GM21737 (cell line): ENCODE results near the gene ZNF521.

Experiments
- ATAC-seq: cut with Tn5 transposase; IDR thresholded peaks from one replicate; pipeline ENCODE4 v1.9.1; 2021; ENCODE audit warnings: mild to moderate bottlenecking, moderate library complexity; ENCODE audit not compliant: unreplicated experiment

ZNF521 gene

GRCh38 chr18:25253779-25254178 is 98.2 kb downstream of the ZNF521 start:
- no peak for ATAC-seq

DNA sequence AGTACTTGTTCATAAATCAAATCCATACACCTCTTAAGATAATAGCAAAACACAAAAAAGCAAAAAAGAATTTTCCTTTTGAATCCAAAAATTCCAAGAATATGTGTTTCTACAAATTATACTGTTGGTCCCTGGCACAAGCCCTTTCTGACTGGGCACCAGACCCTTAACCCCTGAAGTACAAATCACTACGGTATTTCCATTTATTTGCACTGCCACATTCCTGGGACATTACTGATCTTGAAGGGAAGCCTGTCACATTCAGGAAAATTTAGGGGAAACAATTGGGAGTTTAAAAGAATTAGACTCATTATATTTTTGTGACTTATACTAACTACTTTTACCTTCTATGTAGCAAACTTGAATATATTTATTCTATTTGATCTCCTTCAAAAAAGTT is 98.8 kb downstream of the ZNF521 start:
- no peak for ATAC-seq

DNA sequence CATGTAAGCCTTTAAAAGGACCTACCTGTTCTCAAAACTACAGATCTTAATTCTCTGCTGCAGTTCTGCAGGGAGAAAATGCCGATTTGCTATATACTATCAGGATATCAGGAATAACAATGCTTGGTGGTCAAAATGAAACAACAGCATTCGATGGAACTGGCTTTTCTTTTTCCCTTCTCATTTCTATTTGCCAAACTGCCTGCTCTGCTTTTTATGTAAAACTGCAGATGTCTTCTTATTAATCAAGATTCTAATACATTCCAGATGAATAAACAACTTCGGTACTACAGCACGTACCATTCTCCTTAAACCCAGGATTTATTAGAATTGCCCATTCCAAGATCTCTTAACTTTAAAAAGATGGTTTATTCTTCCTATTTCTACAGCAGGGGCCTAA is 100.9 kb downstream of the ZNF521 start:
- no peak for ATAC-seq

DNA sequence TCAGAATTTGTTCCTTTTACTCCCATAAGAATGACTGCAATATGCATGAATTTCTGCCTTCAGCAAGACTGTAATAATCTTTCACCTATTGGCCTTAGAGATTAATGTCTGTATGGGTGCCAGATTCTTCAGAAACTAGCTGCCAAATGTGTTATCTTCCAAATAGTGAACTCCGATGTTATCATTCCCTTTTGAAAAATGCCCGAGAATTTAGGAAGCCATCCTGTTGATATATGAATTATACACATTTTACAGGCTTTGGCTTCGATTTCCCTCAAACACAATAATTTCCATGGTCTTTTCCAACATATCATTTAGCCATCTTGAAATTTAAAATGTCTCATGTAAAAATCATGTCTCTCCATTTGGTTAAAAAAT is 101.5 kb downstream of the ZNF521 start:
- ATAC-seq: no peak

DNA sequence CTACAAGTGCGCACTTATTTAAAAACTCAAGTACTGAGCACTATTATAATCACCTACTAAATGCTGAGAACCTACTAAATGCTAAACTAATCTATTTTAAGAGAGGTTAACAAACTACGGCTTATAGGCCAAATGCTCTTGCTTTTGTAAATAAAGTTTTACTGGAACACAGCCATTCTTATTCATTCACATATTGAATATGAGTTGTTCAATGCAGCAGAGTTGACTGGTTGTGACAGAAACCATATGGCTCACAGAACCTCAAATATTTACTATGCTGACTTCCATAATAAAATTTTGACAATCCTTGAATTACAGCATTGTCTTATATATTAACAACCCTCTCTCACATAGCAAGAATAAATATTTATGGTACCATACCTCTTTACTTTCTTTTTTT is 103.2 kb downstream of the ZNF521 start:
- no peak for ATAC-seq

DNA sequence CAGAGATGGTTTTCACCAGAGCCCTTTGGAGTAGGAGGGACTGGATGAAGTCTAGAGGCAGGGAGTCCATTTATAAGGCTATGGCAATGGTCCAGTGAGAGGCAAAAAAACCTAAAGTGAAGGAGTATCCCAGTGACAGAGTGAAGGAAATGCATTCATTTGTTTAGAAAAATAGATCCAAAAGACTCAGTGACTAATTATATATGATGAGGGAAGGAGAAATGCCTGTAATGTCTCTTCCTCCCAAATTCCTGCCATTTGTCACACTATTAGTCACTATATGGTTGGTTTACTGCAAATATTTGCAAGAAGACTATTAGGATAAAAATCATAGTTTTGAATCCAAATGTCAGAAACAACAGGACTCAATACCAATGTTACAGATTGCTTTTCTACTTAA is 104.2 kb downstream of the ZNF521 start:
- ATAC-seq: no peak

GRCh38 chr18:25244924-25245698 is 106.9 kb downstream of the ZNF521 start:
- ATAC-seq: no peak

DNA sequence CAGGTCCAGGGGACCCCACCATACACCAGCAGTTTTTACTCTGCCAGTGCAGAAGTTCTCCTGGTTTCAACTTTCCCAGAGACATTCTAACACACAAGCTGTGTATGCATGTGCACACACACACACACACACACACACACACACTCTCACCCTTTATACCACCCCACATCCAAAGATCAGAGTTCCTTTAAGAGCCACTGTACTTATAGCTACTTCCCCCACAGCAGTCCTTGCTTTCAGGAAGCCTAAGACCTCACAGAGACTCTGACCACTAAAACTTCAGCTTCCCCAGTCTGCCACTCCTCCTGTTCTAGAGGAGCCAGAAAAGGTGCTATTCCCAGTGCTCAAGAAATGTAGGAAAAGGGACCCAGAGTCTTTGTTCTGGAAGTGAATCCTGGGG is 107.8 kb downstream of the ZNF521 start:
- no peak for ATAC-seq

- ATAC-seq: no peak
These were observed 108.2 kb downstream of the ZNF521 start for GRCh38 chr18:25243754-25244153.

DNA sequence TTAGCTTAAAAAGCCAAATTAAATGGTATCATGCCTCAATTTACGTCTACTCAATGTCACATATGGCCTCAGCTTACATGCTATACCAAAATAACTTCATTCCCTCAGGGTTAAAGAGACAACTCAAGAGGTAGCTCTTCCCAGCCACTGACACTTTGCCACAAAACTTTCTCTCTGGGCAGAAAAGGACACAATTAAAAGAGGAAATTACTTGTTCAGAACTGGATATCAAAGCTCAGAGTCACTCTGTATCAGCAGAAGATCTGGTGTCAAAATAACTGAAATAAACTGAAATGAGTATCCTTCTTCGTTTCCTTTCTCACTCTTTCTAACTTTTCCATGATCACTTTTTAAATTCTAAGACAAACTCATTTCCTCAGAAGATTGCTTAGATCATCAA is 108.7 kb downstream of the ZNF521 start:
- no peak for ATAC-seq

- no peak for ATAC-seq
These were observed 111.6 kb downstream of the ZNF521 start for GRCh38 chr18:25240420-25240770.

GRCh38 chr18:25239581-25240419 is 112.2 kb downstream of the ZNF521 start:
- ATAC-seq: no peak

DNA sequence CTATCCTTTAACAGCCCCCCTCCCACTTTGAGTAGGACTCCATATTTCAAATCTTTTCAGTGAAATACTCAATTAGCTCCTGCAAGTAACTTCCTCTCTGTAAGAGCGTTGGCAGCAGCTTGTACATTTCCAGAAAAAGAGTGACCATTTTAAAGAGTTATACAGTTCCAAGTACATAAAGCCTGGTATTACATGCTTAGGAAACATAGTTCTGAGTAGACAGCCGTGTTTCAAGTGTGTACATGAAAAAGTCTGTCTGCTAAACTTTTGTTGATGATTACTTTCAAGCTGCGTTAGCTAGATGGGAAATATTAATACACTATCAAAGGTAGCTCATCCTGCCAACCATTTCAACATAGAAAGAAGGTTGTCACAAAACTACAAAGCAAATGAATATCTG is 112.8 kb downstream of the ZNF521 start:
- ATAC-seq: no peak

GRCh38 chr18:25237571-25238267 is 114.2 kb downstream of the ZNF521 start:
- no peak for ATAC-seq

DNA sequence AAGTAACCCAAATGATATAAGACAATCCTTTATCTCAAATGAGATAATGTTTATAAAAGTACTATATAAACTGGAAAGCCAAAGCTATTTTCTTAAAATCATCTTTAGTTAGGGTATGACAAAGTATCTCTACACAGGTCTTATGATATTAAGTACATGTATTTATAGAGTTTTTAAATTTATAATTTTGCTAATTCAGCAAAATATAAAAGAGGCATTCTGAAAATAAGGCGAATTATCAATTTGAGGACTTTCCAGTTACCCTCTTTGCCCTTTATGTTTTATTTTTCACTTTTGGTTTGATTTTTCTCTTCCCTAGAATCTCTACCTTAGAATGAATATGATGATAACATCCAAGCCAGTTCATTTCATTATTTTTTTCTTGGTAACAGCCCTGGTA is 115.2 kb downstream of the ZNF521 start:
- ATAC-seq: no peak

DNA sequence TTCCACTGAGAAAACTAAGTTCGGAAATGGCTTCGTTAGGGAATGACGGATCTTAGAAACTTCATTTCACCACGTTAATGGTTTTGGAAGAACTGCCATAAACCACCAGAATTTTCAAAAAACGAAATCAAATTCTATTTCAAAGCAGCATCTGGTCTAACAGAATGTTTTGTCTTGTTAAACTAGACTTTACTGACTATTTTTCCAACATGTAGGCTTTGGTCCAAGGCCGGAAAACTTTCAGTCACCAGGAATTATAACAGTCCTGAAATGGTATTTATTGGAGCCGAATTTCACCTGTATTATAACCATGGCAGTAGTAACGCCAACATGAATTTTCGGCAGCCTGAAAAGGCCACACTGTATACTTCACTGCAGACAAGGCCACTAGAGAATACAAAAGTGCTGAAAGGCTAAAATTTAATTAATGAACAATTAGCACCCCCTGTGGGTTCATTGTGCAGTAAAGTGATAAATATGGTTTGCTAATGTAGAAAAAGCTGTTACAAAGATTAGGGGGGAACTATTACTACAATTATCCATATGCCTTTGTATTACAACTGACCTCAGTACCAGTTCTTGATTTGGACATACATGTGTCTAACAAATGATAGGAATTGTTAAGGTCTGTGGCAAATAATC is 116.4 kb downstream of the ZNF521 start:
- no peak for ATAC-seq

DNA sequence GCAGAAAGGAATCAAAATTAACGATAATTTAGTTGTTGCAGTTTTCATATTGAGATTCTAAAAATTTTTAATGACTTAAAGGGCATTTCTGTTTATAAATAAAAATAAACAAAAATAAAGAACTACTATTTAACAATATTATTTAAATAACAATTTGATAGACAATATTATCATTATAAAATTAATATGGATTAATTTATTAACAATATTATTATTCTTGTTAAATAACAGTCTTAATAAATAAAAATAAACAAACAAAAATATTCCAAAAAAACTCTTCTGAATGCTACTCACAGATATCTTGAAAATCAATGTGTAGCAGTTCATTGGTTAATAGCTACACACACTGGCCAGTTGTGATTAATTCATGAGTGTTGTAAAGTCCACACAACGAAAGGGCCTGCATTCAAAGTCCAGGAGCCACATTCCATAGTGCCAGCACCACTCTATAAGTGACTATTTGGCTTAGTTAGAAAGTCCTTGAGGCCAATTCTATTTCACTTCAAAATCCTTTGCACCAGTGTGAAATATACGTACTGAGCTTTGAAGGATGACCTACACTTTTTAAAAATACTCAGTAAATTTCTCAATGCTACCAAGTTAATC is 117.1 kb downstream of the ZNF521 start:
- ATAC-seq: no peak

DNA sequence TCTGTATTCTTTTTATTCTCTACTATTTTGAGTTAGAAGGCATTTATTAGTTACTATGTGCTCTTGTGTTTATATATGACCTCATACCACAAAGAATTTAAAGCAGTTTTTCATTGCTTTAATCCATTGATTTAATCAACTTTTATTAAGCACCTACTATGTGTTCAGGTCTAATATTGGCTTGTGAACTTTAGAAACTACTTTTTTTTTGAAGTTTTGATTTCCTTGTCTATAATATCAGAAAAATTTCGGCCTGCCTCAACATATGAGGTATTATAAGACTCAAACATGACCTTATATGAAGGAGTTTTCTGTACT is 117.7 kb downstream of the ZNF521 start:
- no peak for ATAC-seq

GRCh38 chr18:25233528-25234321 is 118.2 kb downstream of the ZNF521 start:
- ATAC-seq: no peak

- no peak for ATAC-seq
These were observed 120.7 kb downstream of the ZNF521 start for GRCh38 chr18:25231327-25231691.
